HK-2 (cell line): ENCODE data around the gene FCGBP.

Experiments used
- DNase-seq: peaks from one replicate; pipeline ENCODE4 v3.0.0-alpha.2; 2018; ENCODE audit not compliant: unreplicated experiment

Gene FCGBP

DNA sequence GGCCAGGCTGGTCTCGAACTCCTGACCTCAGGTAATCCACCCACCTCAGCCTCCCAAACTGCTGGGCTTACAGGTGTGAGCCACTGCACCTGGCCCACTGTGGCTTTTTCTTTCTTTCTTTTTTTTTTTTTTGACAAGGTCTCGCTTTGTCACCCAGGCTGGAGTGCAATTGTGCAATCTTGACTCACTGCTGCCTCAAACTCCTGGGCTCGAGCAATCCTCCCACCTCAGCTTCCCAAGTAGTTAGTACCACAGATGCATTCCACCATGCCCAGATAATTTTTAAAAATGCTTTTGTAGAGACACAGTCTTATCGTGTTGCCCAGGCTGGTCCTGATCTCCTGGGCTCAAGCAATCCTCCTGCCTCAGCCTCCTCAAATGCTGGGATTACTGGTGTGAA, 12.1 kb upstream of the FCGBP start:
- no peak for DNase-seq

GRCh38 chr19:39943586-39943985, 9.2 kb upstream of the FCGBP start:
- DNase-seq, result no peak

GRCh38 chr19:39942366-39942730, 7.9 kb upstream of the FCGBP start:
- no peak for DNase-seq

GRCh38 chr19:39941615-39942365, 7.4 kb upstream of the FCGBP start:
- peak; percentile 28 for DNase-seq

- DNase-seq, result no peak
Observed at GRCh38 chr19:39941151-39941550, 6.7 kb upstream of the FCGBP start.

- DNase-seq, result no peak
Observed at GRCh38 chr19:39940221-39940833, 5.9 kb upstream of the FCGBP start.

GRCh38 chr19:39939556-39939955, 5.1 kb upstream of the FCGBP start:
- DNase-seq, result no peak

DNA sequence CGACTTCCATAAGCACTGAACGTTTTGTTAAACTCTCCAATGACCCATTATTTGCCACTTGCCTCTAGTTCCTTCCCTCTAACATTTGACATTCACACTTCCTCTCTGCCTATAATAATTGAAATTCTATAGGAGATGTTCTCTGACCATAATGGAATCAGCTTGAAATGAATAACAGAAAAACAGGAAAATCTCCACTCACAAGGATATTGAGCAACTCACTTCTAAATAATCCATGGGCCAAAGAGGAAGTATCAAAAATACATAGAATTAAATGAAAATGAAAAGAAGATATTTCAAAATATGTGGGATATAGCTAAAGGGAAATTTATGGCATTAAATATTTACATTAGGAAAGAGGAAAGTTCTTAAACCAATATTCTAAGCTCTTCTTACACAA, 3.4 kb upstream of the FCGBP start:
- DNase-seq, result no peak

GRCh38 chr19:39937094-39937720, 2.8 kb upstream of the FCGBP start:
- DNase-seq, result no peak

DNA sequence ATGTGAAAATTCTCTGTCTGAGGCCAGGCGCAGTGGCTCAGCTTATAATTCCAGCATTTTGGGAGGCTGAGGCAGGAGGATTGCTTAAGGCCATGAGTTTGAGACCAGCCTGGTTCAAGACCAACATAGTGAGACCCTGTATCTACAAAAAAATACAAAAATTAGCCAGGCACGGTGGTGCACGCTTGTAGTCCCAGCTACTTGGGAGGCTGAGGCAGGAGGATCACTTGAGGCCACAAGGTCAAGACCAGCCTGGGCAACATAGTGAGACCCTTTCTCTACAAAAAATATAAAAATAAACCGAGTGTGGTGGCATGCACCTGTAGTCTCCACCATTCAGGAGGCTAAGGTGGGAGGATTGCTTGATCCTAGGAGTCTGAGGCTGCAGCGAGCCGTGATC, 2.2 kb upstream of the FCGBP start:
- DNase-seq, result no peak

- DNase-seq, result no peak
Observed at GRCh38 chr19:39936020-39936419, 1.6 kb upstream of the FCGBP start.

DNA sequence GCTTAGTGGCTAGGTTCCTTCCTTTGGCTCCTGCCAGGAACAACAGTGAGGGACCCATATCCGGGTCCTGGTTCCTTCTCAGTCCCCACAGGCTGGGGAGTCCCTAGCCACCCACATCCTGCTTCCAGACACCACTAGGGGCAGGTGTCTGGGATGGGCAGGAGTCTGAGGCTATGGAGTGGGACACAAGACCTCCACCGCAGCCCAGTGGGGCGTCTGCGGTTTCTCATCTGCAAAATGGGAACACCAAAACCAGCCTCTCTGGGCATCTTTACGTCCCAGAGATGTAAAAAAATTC, 879 bp upstream of the FCGBP start:
- no peak for DNase-seq

GRCh38 chr19:39929750-39930149, 4.7 kb downstream of the FCGBP start:
- no peak for DNase-seq

GRCh38 chr19:39928357-39928725, 6.1 kb downstream of the FCGBP start:
- DNase-seq, result no peak

DNA sequence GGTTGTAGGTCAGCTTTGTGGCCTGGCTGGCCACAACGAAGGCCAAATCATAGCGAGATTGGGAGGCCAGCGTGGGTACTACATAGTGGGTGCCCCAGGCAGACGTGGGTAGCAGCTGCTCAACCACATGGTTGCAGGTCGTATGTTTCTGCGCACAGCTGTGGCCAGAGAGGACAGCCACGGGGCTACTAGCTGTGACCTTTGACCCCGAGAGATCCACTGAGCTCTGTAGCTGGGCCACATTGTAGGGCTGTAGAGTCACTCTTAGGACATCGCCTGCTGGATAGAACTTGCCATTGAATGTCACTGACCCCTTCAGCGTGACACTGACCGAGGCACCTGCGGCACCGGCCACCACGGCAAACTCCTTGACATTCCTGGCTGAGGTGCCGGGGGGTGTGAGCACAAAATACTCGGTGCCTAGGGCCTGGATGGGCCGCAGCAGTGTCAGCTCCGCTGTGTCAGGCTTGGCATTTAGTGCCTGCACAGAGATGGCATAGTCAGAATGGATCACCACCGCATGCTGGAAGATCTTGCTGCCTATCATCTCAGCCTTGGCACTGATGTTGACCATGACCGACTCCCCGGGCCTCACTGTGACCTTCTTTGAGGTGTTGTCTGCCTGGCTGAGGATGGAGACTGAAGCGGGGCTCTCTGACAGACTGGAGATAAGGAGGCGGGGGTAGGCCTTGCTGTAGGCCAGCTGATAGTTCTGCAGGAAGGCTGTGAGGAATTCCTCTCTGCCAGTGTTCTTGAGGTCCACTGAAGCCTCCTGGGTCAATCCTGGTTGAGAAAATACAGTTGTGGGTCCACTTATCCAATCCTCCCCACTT, 6.7 kb downstream of the FCGBP start:
- no peak for DNase-seq

- DNase-seq, result no peak
Observed at GRCh38 chr19:39927076-39927475, 7.4 kb downstream of the FCGBP start.

DNA sequence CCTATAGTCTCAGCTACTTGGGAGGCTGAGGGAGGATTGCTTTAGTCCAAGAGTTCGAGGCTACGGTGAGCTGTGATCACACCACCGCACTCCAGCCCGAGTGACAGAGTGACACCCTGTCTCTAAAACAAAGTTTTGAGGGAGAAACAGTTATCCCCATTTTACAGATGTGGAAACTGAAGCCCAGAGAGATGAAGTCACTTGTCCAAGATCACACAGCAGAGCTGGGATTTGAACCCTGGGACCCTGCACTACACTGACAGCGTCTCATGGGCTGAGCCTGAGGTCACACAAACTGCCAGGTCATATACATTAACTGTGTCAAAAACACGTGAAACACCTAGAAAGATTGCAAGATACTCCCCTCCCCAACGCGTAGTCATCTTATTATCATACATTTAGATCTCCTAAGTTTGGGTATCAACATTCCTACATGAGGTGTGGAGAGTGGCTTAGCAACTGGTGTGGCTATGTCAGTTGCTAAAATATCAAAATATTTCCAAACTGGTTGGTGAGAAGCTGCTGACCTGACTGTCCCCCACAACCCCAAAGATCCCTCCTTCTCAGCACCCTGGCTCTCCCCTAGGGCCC, 8.2 kb downstream of the FCGBP start:
- DNase-seq, result no peak

DNA sequence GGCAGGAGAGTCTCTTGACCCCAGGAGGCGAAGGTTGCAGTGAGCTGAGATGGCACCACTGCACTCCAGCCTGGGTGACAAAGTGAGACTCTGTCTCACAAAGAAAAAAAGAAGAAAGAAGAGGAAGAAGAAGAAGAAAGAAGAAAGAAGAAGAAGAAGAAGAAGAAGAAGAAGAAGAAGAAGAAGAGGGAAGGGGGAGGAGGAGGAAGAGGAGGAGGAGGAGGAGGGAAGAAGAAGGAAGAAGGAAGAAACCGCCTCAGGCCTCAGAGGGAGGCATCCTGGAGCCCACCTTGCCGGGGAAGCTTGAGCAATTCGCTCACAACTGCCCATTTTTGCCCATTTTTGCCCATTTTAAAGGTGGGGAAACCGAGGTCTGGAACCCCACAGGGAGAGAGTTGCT, 9.5 kb downstream of the FCGBP start:
- no peak for DNase-seq

- no peak for DNase-seq
Observed at GRCh38 chr19:39924389-39924788, 10.0 kb downstream of the FCGBP start.

GRCh38 chr19:39923862-39924261, 10.6 kb downstream of the FCGBP start:
- DNase-seq, result no peak

DNA sequence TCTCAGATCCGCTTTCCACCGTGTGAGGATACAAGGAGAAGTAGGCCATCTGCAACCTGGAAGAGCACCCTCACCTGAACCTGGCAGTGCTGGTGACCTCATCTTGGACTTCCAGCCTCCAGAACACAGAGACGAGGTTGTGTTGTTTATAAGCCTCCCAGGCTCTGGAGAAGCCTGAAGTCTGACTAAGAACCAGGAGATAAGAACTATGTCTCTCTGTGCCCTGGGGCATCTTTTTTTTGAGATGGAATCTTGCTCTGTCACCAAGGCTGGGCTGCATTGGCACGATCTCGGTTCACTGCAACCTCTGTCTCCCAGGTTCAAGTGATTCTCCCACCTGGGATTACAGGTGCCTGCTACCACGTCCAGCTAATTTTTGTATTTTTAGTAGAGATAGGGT, 14.5 kb downstream of the FCGBP start:
- no peak for DNase-seq

- no peak for DNase-seq
Observed at GRCh38 chr19:39918183-39918651, 16.2 kb downstream of the FCGBP start.
